Anterior cingulate cortex (tissue), 58 donors: ENCODE results near the gene UNC13D.

Experiments
- DNase-seq, 58 donors: peaks; one replicate each; lab custom pipeline; 2025; lab: John Stamatoyannopoulos, UW

The UNC13D gene

GRCh38 chr17:75810216-75810615, 34.0 kb downstream of the UNC13D start:
- DNase-seq: no peak

GRCh38 chr17:75809631-75810111, 34.5 kb downstream of the UNC13D start:
- no peak for DNase-seq

GRCh38 chr17:75808905-75809621, 35.1 kb downstream of the UNC13D start:
- no peak for DNase-seq

- no peak for DNase-seq
These were observed 35.7 kb downstream of the UNC13D start for GRCh38 chr17:75808549-75808904.

- no peak for DNase-seq
These were observed 36.3 kb downstream of the UNC13D start for GRCh38 chr17:75807861-75808260.

GRCh38 chr17:75806822-75807500, 37.2 kb downstream of the UNC13D start:
- no peak for DNase-seq

- DNase-seq: no peak
These were observed 40.3 kb downstream of the UNC13D start for GRCh38 chr17:75803883-75804282.

GRCh38 chr17:75799402-75799801, 44.8 kb downstream of the UNC13D start:
- DNase-seq: no peak

- no peak for DNase-seq
These were observed 48.2 kb downstream of the UNC13D start for GRCh38 chr17:75795820-75796607.

- DNase-seq: no peak
These were observed 50.7 kb downstream of the UNC13D start for GRCh38 chr17:75793460-75793859.

GRCh38 chr17:75791254-75791653, 53.0 kb downstream of the UNC13D start:
- no peak for DNase-seq

- peak in 55 of 58 donors; percentile 47 to 99 (median 92) for DNase-seq
These were observed 59.0 kb downstream of the UNC13D start for GRCh38 chr17:75785016-75785890.

GRCh38 chr17:75784473-75785015, 59.7 kb downstream of the UNC13D start, which contains the start of gene UNK:
TSS of gene UNK (plus strand) at chr17:75784806. CDS start at chr17:75784881, 75 bp downstream.
- DNase-seq: peak; percentile 87 to 99 (median 97)

- DNase-seq: peak in 8 of 58 donors; percentile 43 to 71 (median 61)
These were observed 60.3 kb downstream of the UNC13D start for GRCh38 chr17:75783803-75784472.

GRCh38 chr17:75783069-75783783, 61.0 kb downstream of the UNC13D start:
- DNase-seq: peak in 1 of 58 donors; percentile 66

GRCh38 chr17:75779987-75780889, 64.0 kb downstream of the UNC13D start:
- no peak for DNase-seq

GRCh38 chr17:75779250-75779986, 64.8 kb downstream of the UNC13D start:
- peak; percentile 70 to 100 (median 96) for DNase-seq
